Activated CD4-positive, CD25-positive, alpha-beta regulatory T cell treated with anti-CD3 and anti-CD28 coated beads, Interleukin-2, amount 50 U/mL, for 24 hours (primary cell): ENCODE results near the gene SMAD7.

Experiments used
- ATAC-seq, 2 donors: fragments of 150-1000 bp; cut with Tn5 transposase; one replicate each; pipeline ENCODE4 v1.10.0; 2021; ENCODE audit warnings: mild to moderate bottlenecking in 1 of 2, moderate library complexity in 1 of 2

The SMAD7 gene

GRCh38 chr18:48929212-48929612, 21.6 kb downstream of the SMAD7 start:
- ATAC-seq, result no peak

GRCh38 chr18:48928787-48929186, 22.0 kb downstream of the SMAD7 start:
- ATAC-seq, result peak; percentile 71 to 73

GRCh38 chr18:48927286-48928080, 23.3 kb downstream of the SMAD7 start:
- ATAC-seq, result no peak

GRCh38 chr18:48926420-48926857, 24.3 kb downstream of the SMAD7 start:
- no peak for ATAC-seq

GRCh38 chr18:48925491-48925780, 25.3 kb downstream of the SMAD7 start:
- ATAC-seq, result no peak

GRCh38 chr18:48924630-48925490, 25.9 kb downstream of the SMAD7 start:
- ATAC-seq, result no peak

- ATAC-seq, result no peak
Measured at GRCh38 chr18:48923746-48924629, 26.8 kb downstream of the SMAD7 start.

GRCh38 chr18:48922801-48923730, 27.7 kb downstream of the SMAD7 start:
- ATAC-seq, result no peak

GRCh38 chr18:48922226-48922800, 28.5 kb downstream of the SMAD7 start:
- no peak for ATAC-seq

- no peak for ATAC-seq
Measured at GRCh38 chr18:48921305-48922225, 29.2 kb downstream of the SMAD7 start.

GRCh38 chr18:48920408-48921038, 30.2 kb downstream of the SMAD7 start:
- ATAC-seq, result no peak

GRCh38 chr18:48919547-48919946, 31.2 kb downstream of the SMAD7 start:
- ATAC-seq, result no peak

- ATAC-seq, result no peak
Measured at GRCh38 chr18:48918660-48919456, 31.9 kb downstream of the SMAD7 start.

- no peak for ATAC-seq
Measured at GRCh38 chr18:48917579-48918517, 32.9 kb downstream of the SMAD7 start.

GRCh38 chr18:48915626-48916425, 34.9 kb downstream of the SMAD7 start:
- no peak for ATAC-seq

- no peak for ATAC-seq
Measured at GRCh38 chr18:48914581-48915251, 36.0 kb downstream of the SMAD7 start.
